HEK293T (cell line): ENCODE data around the gene FADS1.

Experiments used
- ARNT ChIP-seq: fragments of 450-650 bp; IDR thresholded peaks from 2 replicates; pipeline ENCODE4 v1.6.1; 2017; ENCODE audit warnings: mild to moderate bottlenecking
- BHLHE40 ChIP-seq: fragments of 450-650 bp; IDR thresholded peaks from 2 replicates; pipeline ENCODE4 v1.6.1; 2016; ENCODE audit warnings: mild to moderate bottlenecking, moderate library complexity, borderline replicate concordance
- ELF4 ChIP-seq: fragments of 450-650 bp; IDR thresholded peaks from 2 replicates; pipeline ENCODE4 v1.6.1; 2017; ENCODE audit warnings: antibody characterized with exemption
- FOXM1 ChIP-seq: fragments of 450-650 bp; IDR thresholded peaks from 2 replicates; pipeline ENCODE4 v1.6.1; 2017; ENCODE audit warnings: mild to moderate bottlenecking, borderline replicate concordance
- L3MBTL2 ChIP-seq: fragments of 450-650 bp; conservative IDR thresholded peaks from 2 replicates; pipeline ENCODE4 v1.6.1; 2016; ENCODE audit warnings: mild to moderate bottlenecking
- SUZ12 ChIP-seq: fragments of 450-650 bp; IDR thresholded peaks from 2 replicates; pipeline ENCODE4 v1.6.1; 2016; ENCODE audit warnings: mild to moderate bottlenecking

- TF ChIP-seq SUZ12, result no peak
- TF ChIP-seq ELF4, result no peak
- TF ChIP-seq ARNT, result no peak
- no peak for TF ChIP-seq FOXM1
- TF ChIP-seq L3MBTL2, result no peak
- no peak for TF ChIP-seq BHLHE40
Measured at GRCh38 chr11:61787928-61788491, 28.8 kb downstream of the FADS1 start.
